Measurements from ENCODE around the gene UBE2L3.

DNA sequence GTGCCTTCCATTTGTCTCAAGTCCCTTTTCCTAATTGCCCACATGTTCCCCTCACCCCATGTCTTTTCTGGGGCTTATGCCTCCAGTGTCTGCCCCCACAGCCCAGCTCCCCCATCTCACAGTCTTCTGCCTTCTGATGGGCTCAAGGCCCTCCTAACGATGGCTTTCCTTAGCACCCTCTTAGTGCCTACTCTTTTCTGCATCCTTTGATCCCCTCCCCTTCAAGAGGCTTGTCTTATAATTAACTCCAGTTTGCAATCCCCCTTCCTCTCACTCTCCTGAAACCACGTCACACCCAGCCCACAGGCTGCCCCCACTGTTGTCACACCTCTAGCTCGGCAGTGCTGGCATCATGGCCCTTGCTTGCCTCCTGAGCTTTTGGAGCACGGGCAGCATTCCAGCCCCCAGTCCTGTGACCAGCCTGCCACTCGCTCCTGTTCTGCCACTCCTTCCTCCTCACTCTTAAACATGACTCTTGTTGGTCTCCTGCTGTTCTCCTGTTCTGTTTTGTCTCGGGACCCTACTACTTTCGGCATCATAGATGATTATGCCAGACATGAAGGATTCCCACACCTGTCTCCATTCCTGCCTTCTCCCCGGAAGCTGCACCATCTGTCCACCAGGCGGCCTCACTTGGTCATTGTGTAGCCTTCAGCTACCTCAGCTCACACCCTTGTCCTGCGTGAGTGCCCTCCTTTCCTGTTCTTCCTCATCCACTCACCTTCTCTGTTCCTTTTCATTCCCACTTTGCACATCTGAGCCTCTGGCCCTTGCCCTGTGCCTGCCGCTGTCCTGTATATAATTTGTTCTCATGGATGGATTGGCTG is 26.1 kb downstream of the UBE2L3 start:
- TF ChIP-seq, protein P1, sequence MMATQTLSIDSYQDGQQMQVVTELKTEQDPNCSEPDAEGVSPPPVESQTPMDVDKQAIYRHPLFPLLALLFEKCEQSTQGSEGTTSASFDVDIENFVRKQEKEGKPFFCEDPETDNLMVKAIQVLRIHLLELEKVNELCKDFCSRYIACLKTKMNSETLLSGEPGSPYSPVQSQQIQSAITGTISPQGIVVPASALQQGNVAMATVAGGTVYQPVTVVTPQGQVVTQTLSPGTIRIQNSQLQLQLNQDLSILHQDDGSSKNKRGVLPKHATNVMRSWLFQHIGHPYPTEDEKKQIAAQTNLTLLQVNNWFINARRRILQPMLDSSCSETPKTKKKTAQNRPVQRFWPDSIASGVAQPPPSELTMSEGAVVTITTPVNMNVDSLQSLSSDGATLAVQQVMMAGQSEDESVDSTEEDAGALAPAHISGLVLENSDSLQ (IDR thresholded peaks at IDR 0.05), result no peak
- TF ChIP-seq HDAC2 (IDR thresholded peaks at IDR 0.05) (no peak), RAD21 (IDR thresholded peaks at IDR 0.05; ENCODE audit: insufficient read depth, low read depth, low read length) (no peak), EGR1 (IDR thresholded peaks at IDR 0.05; ENCODE audit: borderline replicate concordance in 1 of 2, low read depth in 2 of 2, low read length in 2 of 2) (no peak), HCFC1 (IDR thresholded peaks at IDR 0.05; ENCODE audit: low read length) (no peak), RFX5 (IDR thresholded peaks at IDR 0.05; ENCODE audit: low read depth, low read length) (no peak), CEBPB (IDR thresholded peaks at IDR 0.05; ENCODE audit: borderline replicate concordance in 1 of 2, low read depth in 2 of 2, low read length in 2 of 2) (no peak), POLR2A (IDR thresholded peaks at IDR 0.05; ENCODE audit: low read depth, low read length) (no peak), SMAD1 (IDR thresholded peaks at IDR 0.05; ENCODE audit: low read depth, partially characterized antibody) (no peak)
- TF ChIP-seq, protein P2, sequence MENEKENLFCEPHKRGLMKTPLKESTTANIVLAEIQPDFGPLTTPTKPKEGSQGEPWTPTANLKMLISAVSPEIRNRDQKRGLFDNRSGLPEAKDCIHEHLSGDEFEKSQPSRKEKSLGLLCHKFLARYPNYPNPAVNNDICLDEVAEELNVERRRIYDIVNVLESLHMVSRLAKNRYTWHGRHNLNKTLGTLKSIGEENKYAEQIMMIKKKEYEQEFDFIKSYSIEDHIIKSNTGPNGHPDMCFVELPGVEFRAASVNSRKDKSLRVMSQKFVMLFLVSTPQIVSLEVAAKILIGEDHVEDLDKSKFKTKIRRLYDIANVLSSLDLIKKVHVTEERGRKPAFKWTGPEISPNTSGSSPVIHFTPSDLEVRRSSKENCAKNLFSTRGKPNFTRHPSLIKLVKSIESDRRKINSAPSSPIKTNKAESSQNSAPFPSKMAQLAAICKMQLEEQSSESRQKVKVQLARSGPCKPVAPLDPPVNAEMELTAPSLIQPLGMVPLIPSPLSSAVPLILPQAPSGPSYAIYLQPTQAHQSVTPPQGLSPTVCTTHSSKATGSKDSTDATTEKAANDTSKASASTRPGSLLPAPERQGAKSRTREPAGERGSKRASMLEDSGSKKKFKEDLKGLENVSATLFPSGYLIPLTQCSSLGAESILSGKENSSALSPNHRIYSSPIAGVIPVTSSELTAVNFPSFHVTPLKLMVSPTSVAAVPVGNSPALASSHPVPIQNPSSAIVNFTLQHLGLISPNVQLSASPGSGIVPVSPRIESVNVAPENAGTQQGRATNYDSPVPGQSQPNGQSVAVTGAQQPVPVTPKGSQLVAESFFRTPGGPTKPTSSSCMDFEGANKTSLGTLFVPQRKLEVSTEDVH (IDR thresholded peaks at IDR 0.05; ENCODE audit: low read depth, partially characterized antibody), result no peak
- TF ChIP-seq, protein P3, sequence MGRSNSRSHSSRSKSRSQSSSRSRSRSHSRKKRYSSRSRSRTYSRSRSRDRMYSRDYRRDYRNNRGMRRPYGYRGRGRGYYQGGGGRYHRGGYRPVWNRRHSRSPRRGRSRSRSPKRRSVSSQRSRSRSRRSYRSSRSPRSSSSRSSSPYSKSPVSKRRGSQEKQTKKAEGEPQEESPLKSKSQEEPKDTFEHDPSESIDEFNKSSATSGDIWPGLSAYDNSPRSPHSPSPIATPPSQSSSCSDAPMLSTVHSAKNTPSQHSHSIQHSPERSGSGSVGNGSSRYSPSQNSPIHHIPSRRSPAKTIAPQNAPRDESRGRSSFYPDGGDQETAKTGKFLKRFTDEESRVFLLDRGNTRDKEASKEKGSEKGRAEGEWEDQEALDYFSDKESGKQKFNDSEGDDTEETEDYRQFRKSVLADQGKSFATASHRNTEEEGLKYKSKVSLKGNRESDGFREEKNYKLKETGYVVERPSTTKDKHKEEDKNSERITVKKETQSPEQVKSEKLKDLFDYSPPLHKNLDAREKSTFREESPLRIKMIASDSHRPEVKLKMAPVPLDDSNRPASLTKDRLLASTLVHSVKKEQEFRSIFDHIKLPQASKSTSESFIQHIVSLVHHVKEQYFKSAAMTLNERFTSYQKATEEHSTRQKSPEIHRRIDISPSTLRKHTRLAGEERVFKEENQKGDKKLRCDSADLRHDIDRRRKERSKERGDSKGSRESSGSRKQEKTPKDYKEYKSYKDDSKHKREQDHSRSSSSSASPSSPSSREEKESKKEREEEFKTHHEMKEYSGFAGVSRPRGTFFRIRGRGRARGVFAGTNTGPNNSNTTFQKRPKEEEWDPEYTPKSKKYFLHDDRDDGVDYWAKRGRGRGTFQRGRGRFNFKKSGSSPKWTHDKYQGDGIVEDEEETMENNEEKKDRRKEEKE (IDR thresholded peaks at IDR 0.05), result no peak
- TF ChIP-seq, protein P4, sequence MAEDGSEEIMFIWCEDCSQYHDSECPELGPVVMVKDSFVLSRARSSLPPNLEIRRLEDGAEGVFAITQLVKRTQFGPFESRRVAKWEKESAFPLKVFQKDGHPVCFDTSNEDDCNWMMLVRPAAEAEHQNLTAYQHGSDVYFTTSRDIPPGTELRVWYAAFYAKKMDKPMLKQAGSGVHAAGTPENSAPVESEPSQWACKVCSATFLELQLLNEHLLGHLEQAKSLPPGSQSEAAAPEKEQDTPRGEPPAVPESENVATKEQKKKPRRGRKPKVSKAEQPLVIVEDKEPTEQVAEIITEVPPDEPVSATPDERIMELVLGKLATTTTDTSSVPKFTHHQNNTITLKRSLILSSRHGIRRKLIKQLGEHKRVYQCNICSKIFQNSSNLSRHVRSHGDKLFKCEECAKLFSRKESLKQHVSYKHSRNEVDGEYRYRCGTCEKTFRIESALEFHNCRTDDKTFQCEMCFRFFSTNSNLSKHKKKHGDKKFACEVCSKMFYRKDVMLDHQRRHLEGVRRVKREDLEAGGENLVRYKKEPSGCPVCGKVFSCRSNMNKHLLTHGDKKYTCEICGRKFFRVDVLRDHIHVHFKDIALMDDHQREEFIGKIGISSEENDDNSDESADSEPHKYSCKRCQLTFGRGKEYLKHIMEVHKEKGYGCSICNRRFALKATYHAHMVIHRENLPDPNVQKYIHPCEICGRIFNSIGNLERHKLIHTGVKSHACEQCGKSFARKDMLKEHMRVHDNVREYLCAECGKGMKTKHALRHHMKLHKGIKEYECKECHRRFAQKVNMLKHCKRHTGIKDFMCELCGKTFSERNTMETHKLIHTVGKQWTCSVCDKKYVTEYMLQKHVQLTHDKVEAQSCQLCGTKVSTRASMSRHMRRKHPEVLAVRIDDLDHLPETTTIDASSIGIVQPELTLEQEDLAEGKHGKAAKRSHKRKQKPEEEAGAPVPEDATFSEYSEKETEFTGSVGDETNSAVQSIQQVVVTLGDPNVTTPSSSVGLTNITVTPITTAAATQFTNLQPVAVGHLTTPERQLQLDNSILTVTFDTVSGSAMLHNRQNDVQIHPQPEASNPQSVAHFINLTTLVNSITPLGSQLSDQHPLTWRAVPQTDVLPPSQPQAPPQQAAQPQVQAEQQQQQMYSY (CRISPR knock-in tag; IDR thresholded peaks at IDR 0.05), result no peak
- TF ChIP-seq, protein P5, sequence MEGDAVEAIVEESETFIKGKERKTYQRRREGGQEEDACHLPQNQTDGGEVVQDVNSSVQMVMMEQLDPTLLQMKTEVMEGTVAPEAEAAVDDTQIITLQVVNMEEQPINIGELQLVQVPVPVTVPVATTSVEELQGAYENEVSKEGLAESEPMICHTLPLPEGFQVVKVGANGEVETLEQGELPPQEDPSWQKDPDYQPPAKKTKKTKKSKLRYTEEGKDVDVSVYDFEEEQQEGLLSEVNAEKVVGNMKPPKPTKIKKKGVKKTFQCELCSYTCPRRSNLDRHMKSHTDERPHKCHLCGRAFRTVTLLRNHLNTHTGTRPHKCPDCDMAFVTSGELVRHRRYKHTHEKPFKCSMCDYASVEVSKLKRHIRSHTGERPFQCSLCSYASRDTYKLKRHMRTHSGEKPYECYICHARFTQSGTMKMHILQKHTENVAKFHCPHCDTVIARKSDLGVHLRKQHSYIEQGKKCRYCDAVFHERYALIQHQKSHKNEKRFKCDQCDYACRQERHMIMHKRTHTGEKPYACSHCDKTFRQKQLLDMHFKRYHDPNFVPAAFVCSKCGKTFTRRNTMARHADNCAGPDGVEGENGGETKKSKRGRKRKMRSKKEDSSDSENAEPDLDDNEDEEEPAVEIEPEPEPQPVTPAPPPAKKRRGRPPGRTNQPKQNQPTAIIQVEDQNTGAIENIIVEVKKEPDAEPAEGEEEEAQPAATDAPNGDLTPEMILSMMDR (IDR thresholded peaks at IDR 0.05 in 2 of 3, conservative IDR thresholded peaks at IDR 0.05 in 1 of 3; ENCODE audit: control insufficient read depth in 2 of 3, extremely low read depth in 1 of 3, insufficient read depth in 1 of 3, low read depth in 3 of 3, low read length in 3 of 3), result 0 out of 6 replicates have a peak, but pooled peaks of 1 of the 3 experiments have one; percentile 7
